WTC11 (cell line): ENCODE measurements around the gene ZNF428. TPM values are rescaled to one million over a fixed set of nuclear protein-coding genes. Genes with fewer than 3 reads are reported as not detected.
A peak's percentile ranks its signal among the peaks of the same experiment; 100 is the strongest.

Experiments used
- ATAC-seq: fragments of 200-7000 bp; cut with Tn5 transposase; 2 replicates; pipeline ENCODE4 v1.10.0; 2021; ENCODE audit warnings: mild to moderate bottlenecking, moderate library complexity
- CTCF ChIA-PET: fragments of 300-600 bp; sonication (Branson Sonifier 250); formaldehyde crosslinking; loops from one replicate; lab custom pipeline; 2021; ENCODE audit warnings: antibody characterized with exemption; lab: Charles Lee
- POLR2A ChIA-PET: fragments of 350-600 bp; sonication (Branson Sonifier 250); formaldehyde crosslinking; loops from one replicate; lab custom pipeline; 2021; ENCODE audit warnings: antibody characterized with exemption; lab: Charles Lee
- DNase-seq: peaks from one replicate; pipeline ENCODE4 v3.0.0; 2021; ENCODE audit warnings: low spot score
- H3K27ac Mint-ChIP-seq: 2 replicates; pipeline ENCODE4 v1.8.0; 2021; ENCODE audit warnings: mixed read lengths
- H3K27me3 Mint-ChIP-seq: 2 replicates; pipeline ENCODE4 v1.8.0; 2021; ENCODE audit warnings: low read depth, mild to moderate bottlenecking, moderate library complexity, mixed read lengths
- H3K36me3 Mint-ChIP-seq: 2 replicates; pipeline ENCODE4 v1.8.0; 2021; ENCODE audit warnings: mixed read lengths
- H3K4me1 Mint-ChIP-seq: 2 replicates; pipeline ENCODE4 v1.8.0; 2022; ENCODE audit warnings: mixed read lengths
- H3K4me3 Mint-ChIP-seq: 2 replicates; pipeline ENCODE4 v1.8.0; 2021; ENCODE audit warnings: mild to moderate bottlenecking, moderate library complexity, mixed read lengths
- H3K9me3 Mint-ChIP-seq: 2 replicates; pipeline ENCODE4 v1.8.0; 2021; ENCODE audit warnings: mixed read lengths
- GTF2I ChIP-seq: fragments of 250-450 bp; sonication (Bioruptor Pico); conservative IDR thresholded peaks from 2 replicates; pipeline ENCODE4 v1.4.0; 2021; ENCODE audit warnings: mild to moderate bottlenecking
- JAZF1 ChIP-seq: fragments of 250-450 bp; sonication (Bioruptor Pico); IDR thresholded peaks from 2 replicates; pipeline ENCODE4 v1.9.0; 2021; ENCODE audit warnings: moderate library complexity, mild to moderate bottlenecking, inconsistent platforms
- OVOL2 ChIP-seq: fragments of 250-450 bp; sonication (Bioruptor Pico); IDR thresholded peaks from 2 replicates; pipeline ENCODE4 v1.9.0; 2021; ENCODE audit warnings: mild to moderate bottlenecking, borderline replicate concordance
- PRRX2 ChIP-seq: fragments of 250-450 bp; sonication (Bioruptor Pico); IDR thresholded peaks from 2 replicates; pipeline ENCODE4 v1.8.0; 2021; ENCODE audit warnings: mild to moderate bottlenecking
- ZNF219 ChIP-seq: sonication (generic); formaldehyde crosslinking; IDR thresholded peaks from 2 replicates; pipeline ENCODE4 v1.8.0; 2023; ENCODE audit warnings: missing genetic modification reagents, mild to moderate bottlenecking, borderline replicate concordance
- ZNF396 ChIP-seq: fragments of 250-450 bp; sonication (Bioruptor Pico); IDR thresholded peaks from 2 replicates; pipeline ENCODE4 v1.8.0; 2021; ENCODE audit warnings: mild to moderate bottlenecking, moderate library complexity, borderline replicate concordance
- ZNF423 ChIP-seq: fragments of 250-450 bp; sonication (Bioruptor Pico); IDR thresholded peaks from 2 replicates; pipeline ENCODE4 v2.1.2; 2022; ENCODE audit warnings: mild to moderate bottlenecking, moderate library complexity
- total RNA-seq: library from RNA; stranded (reverse); gene quantifications from 3 replicates; pipeline ENCODE4 v1.2.3, GENCODE V29; 2021
- TF ChIP-seq, protein P1 (sequence below): sonication (generic); formaldehyde crosslinking; IDR thresholded peaks from 2 replicates; pipeline ENCODE4 v1.8.1; 2022; ENCODE audit warnings: mild to moderate bottlenecking, missing genetic modification reagents, moderate library complexity, borderline replicate concordance
- TF ChIP-seq, protein P2 (sequence below): sonication (generic); formaldehyde crosslinking; IDR thresholded peaks from 2 replicates; pipeline ENCODE4 v1.8.1; 2023; ENCODE audit warnings: mild to moderate bottlenecking, missing genetic modification reagents, moderate library complexity
- TF ChIP-seq, protein P3 (sequence below): fragments of 250-450 bp; sonication (Bioruptor Pico); IDR thresholded peaks from 2 replicates; pipeline ENCODE4 v1.9.0; 2021; ENCODE audit warnings: mild to moderate bottlenecking, borderline replicate concordance
- TF ChIP-seq, protein P4 (sequence below): fragments of 250-450 bp; sonication (Bioruptor Pico); IDR thresholded peaks from 2 replicates; pipeline ENCODE4 v1.9.0; 2021; ENCODE audit warnings: moderate library complexity, mild to moderate bottlenecking, inconsistent platforms, borderline replicate concordance
- TF ChIP-seq, protein P5 (sequence below): sonication (generic); formaldehyde crosslinking; IDR thresholded peaks from 2 replicates; pipeline ENCODE4 v1.8.0; 2022; ENCODE audit warnings: missing genetic modification reagents
- TF ChIP-seq, protein P6 (sequence below): sonication (generic); formaldehyde crosslinking; IDR thresholded peaks from 2 replicates; pipeline ENCODE4 v1.8.0; 2022; ENCODE audit warnings: mild to moderate bottlenecking, missing genetic modification reagents
- TF ChIP-seq, protein P7 (sequence below): sonication (generic); formaldehyde crosslinking; IDR thresholded peaks from 2 replicates; pipeline ENCODE4 v1.8.0; 2023; ENCODE audit warnings: missing genetic modification reagents
- TF ChIP-seq, protein P8 (sequence below): sonication (generic); formaldehyde crosslinking; IDR thresholded peaks from 2 replicates; pipeline ENCODE4 v1.8.1; 2023; ENCODE audit warnings: mild to moderate bottlenecking, missing genetic modification reagents

Gene ZNF428
- total RNA-seq, 1 experiment from 2014 or later: 20.1 TPM

DNA sequence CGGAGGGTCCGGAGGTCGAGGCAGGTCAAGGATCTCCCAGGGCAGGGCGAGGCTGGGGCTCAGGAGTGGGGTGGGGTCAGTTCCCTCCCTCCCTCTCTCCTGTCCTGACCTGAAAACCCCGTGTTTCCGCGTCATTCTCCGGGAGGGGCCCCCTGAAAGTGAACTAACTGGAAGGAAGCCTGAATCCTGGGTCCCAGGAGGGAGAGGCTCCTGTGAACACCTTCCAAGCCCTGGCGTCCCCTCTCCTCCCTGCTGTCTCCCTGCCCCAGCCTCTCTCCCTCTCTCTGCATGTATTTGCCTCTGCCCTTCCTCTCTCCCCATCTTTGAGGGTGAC is 21.0 kb upstream of the ZNF428 start:
- Mint-ChIP-seq H3K36me3 (no peaks in the 10 kb centered on the region), H3K4me3 (peak overlapping the region; percentile 81), H3K4me1 (peaks cover 20% of the 10 kb centered on the region)
- no peak for DNase-seq
- ChIA-PET POLR2A (no interaction called here), CTCF (no interaction called here)
- TF ChIP-seq OVOL2: no peak
- no peak for TF ChIP-seq ZNF423 (CRISPR knock-in tag)
- no peak for TF ChIP-seq JAZF1 (CRISPR knock-in tag)
- TF ChIP-seq, protein P1, sequence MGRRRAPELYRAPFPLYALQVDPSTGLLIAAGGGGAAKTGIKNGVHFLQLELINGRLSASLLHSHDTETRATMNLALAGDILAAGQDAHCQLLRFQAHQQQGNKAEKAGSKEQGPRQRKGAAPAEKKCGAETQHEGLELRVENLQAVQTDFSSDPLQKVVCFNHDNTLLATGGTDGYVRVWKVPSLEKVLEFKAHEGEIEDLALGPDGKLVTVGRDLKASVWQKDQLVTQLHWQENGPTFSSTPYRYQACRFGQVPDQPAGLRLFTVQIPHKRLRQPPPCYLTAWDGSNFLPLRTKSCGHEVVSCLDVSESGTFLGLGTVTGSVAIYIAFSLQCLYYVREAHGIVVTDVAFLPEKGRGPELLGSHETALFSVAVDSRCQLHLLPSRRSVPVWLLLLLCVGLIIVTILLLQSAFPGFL: no peak
- no peak for TF ChIP-seq ZNF219
- TF ChIP-seq, protein P2, sequence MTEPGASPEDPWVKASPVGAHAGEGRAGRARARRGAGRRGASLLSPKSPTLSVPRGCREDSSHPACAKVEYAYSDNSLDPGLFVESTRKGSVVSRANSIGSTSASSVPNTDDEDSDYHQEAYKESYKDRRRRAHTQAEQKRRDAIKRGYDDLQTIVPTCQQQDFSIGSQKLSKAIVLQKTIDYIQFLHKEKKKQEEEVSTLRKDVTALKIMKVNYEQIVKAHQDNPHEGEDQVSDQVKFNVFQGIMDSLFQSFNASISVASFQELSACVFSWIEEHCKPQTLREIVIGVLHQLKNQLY (CRISPR knock-in tag): no peak
- no peak for TF ChIP-seq ZNF396
- TF ChIP-seq, protein P3, sequence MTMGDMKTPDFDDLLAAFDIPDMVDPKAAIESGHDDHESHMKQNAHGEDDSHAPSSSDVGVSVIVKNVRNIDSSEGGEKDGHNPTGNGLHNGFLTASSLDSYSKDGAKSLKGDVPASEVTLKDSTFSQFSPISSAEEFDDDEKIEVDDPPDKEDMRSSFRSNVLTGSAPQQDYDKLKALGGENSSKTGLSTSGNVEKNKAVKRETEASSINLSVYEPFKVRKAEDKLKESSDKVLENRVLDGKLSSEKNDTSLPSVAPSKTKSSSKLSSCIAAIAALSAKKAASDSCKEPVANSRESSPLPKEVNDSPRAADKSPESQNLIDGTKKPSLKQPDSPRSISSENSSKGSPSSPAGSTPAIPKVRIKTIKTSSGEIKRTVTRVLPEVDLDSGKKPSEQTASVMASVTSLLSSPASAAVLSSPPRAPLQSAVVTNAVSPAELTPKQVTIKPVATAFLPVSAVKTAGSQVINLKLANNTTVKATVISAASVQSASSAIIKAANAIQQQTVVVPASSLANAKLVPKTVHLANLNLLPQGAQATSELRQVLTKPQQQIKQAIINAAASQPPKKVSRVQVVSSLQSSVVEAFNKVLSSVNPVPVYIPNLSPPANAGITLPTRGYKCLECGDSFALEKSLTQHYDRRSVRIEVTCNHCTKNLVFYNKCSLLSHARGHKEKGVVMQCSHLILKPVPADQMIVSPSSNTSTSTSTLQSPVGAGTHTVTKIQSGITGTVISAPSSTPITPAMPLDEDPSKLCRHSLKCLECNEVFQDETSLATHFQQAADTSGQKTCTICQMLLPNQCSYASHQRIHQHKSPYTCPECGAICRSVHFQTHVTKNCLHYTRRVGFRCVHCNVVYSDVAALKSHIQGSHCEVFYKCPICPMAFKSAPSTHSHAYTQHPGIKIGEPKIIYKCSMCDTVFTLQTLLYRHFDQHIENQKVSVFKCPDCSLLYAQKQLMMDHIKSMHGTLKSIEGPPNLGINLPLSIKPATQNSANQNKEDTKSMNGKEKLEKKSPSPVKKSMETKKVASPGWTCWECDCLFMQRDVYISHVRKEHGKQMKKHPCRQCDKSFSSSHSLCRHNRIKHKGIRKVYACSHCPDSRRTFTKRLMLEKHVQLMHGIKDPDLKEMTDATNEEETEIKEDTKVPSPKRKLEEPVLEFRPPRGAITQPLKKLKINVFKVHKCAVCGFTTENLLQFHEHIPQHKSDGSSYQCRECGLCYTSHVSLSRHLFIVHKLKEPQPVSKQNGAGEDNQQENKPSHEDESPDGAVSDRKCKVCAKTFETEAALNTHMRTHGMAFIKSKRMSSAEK (CRISPR knock-in tag): no peak
- TF ChIP-seq, protein P4, sequence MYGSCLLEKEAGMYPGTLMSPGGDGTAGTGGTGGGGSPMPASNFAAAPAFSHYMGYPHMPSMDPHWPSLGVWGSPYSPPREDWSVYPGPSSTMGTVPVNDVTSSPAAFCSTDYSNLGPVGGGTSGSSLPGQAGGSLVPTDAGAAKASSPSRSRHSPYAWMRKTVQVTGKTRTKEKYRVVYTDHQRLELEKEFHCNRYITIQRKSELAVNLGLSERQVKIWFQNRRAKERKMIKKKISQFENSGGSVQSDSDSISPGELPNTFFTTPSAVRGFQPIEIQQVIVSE (CRISPR knock-in tag): no peak
- TF ChIP-seq, protein P5, sequence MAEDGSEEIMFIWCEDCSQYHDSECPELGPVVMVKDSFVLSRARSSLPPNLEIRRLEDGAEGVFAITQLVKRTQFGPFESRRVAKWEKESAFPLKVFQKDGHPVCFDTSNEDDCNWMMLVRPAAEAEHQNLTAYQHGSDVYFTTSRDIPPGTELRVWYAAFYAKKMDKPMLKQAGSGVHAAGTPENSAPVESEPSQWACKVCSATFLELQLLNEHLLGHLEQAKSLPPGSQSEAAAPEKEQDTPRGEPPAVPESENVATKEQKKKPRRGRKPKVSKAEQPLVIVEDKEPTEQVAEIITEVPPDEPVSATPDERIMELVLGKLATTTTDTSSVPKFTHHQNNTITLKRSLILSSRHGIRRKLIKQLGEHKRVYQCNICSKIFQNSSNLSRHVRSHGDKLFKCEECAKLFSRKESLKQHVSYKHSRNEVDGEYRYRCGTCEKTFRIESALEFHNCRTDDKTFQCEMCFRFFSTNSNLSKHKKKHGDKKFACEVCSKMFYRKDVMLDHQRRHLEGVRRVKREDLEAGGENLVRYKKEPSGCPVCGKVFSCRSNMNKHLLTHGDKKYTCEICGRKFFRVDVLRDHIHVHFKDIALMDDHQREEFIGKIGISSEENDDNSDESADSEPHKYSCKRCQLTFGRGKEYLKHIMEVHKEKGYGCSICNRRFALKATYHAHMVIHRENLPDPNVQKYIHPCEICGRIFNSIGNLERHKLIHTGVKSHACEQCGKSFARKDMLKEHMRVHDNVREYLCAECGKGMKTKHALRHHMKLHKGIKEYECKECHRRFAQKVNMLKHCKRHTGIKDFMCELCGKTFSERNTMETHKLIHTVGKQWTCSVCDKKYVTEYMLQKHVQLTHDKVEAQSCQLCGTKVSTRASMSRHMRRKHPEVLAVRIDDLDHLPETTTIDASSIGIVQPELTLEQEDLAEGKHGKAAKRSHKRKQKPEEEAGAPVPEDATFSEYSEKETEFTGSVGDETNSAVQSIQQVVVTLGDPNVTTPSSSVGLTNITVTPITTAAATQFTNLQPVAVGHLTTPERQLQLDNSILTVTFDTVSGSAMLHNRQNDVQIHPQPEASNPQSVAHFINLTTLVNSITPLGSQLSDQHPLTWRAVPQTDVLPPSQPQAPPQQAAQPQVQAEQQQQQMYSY (CRISPR knock-in tag): no peak
- TF ChIP-seq, protein P6, sequence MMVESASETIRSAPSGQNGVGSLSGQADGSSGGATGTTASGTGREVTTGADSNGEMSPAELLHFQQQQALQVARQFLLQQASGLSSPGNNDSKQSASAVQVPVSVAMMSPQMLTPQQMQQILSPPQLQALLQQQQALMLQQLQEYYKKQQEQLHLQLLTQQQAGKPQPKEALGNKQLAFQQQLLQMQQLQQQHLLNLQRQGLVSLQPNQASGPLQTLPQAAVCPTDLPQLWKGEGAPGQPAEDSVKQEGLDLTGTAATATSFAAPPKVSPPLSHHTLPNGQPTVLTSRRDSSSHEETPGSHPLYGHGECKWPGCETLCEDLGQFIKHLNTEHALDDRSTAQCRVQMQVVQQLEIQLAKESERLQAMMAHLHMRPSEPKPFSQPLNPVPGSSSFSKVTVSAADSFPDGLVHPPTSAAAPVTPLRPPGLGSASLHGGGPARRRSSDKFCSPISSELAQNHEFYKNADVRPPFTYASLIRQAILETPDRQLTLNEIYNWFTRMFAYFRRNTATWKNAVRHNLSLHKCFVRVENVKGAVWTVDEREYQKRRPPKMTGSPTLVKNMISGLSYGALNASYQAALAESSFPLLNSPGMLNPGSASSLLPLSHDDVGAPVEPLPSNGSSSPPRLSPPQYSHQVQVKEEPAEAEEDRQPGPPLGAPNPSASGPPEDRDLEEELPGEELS (CRISPR knock-in tag): no peak
- TF ChIP-seq, protein P7, sequence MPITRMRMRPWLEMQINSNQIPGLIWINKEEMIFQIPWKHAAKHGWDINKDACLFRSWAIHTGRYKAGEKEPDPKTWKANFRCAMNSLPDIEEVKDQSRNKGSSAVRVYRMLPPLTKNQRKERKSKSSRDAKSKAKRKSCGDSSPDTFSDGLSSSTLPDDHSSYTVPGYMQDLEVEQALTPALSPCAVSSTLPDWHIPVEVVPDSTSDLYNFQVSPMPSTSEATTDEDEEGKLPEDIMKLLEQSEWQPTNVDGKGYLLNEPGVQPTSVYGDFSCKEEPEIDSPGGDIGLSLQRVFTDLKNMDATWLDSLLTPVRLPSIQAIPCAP (CRISPR knock-in tag): no peak
- TF ChIP-seq GTF2I (CRISPR knock-in tag): no peak
- no peak for TF ChIP-seq PRRX2 (CRISPR knock-in tag)
- TF ChIP-seq, protein P8, sequence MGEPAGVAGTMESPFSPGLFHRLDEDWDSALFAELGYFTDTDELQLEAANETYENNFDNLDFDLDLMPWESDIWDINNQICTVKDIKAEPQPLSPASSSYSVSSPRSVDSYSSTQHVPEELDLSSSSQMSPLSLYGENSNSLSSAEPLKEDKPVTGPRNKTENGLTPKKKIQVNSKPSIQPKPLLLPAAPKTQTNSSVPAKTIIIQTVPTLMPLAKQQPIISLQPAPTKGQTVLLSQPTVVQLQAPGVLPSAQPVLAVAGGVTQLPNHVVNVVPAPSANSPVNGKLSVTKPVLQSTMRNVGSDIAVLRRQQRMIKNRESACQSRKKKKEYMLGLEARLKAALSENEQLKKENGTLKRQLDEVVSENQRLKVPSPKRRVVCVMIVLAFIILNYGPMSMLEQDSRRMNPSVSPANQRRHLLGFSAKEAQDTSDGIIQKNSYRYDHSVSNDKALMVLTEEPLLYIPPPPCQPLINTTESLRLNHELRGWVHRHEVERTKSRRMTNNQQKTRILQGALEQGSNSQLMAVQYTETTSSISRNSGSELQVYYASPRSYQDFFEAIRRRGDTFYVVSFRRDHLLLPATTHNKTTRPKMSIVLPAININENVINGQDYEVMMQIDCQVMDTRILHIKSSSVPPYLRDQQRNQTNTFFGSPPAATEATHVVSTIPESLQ (CRISPR knock-in tag): no peak
- TF ChIP-seq, all 79 proteins: peak for 0
- no peak overlapping the region for H3K27ac Mint-ChIP-seq
- peaks cover 83% of the 10 kb centered on the region for H3K27me3 Mint-ChIP-seq
- ATAC-seq: no peak
- H3K9me3 Mint-ChIP-seq: no peaks in the 10 kb centered on the region
